Endothelial cell of umbilical vein (primary cell): ENCODE results near the gene KCNJ6. TPM values are rescaled to one million over a fixed set of nuclear protein-coding genes. Genes with fewer than 3 reads are reported as not detected.
A peak's percentile ranks its signal among the peaks of the same experiment; 100 is the strongest.

Experiments used
- BruUV-seq: library from RNA; stranded (reverse); fragments of 400-500 nt; replicated peaks from 2 replicates; lab custom pipeline; 2021; lab: Mats Ljungman, UMichigan
- CTCF ChIA-PET: fragments of 300-600, 350-600 bp; sonication (Branson Sonifier 250); formaldehyde crosslinking; loops from one replicate; lab custom pipeline; 2021; ENCODE audit warnings: antibody characterized with exemption, inconsistent platforms; lab: Charles Lee
- POLR2A ChIA-PET: fragments of 300-600, 350-600 bp; sonication (Branson Sonifier 250); formaldehyde crosslinking; loops from one replicate; lab custom pipeline; 2021; ENCODE audit warnings: antibody characterized with exemption, inconsistent platforms; lab: Charles Lee
- DNase-seq: peaks from one replicate; pipeline ENCODE4 v3.0.0-alpha.2; 2011; ENCODE audit warnings: low read depth, low spot score
- FAIRE-seq: peaks from 2 replicates; lab custom pipeline; 2011; peaks lifted over from hg19 to GRCh38; lab: Jason Lieb, UNC
- H2AFZ ChIP-seq: 2 replicates; pipeline ENCODE4 v1.6.0; 2012; ENCODE audit warnings: low read depth, low read length, control low read depth, inconsistent platforms
- H3K27ac ChIP-seq: 2 replicates; pipeline ENCODE4 v1.5.1; 2011; ENCODE audit warnings: low read depth, mild to moderate bottlenecking, control low read depth, low read length, moderate library complexity; ENCODE audit not compliant: insufficient read depth
- H3K27me3 ChIP-seq, 2 experiments: 2 replicates each; pipeline versions ENCODE4 v1.6.0 to v1.6.1; 2011; ENCODE audit warnings: low read length in 2 of 2, mixed read lengths in 1 of 2; ENCODE audit not compliant: control insufficient read depth in 2 of 2, insufficient read depth in 2 of 2
- H3K36me3 ChIP-seq, 2 experiments: 2 replicates in 1 of 2; 3 replicates in 1 of 2; pipeline ENCODE4 v1.5.1; 2011; ENCODE audit warnings: low read length in 2 of 2, mild to moderate bottlenecking in 1 of 2, moderate library complexity in 1 of 2; ENCODE audit not compliant: control insufficient read depth in 2 of 2, insufficient read depth in 2 of 2; ENCODE audit errors: extremely low read depth in 1 of 2
- H3K4me1 ChIP-seq: 3 replicates; pipeline ENCODE4 v1.5.1; 2011; ENCODE audit warnings: mild to moderate bottlenecking, low read length; ENCODE audit not compliant: control insufficient read depth, insufficient read depth; ENCODE audit errors: extremely low read depth
- H3K4me2 ChIP-seq: 2 replicates; pipeline ENCODE4 v1.6.1; 2011; ENCODE audit warnings: low read length, control low read depth, mixed read lengths; ENCODE audit not compliant: insufficient read depth
- H3K4me3 ChIP-seq, 3 experiments: fragments of 200-600 bp in 1 of 3; sonication (generic), shearing (Covaris generic) in 1 of 3; replicated peaks in 1 of 3; 2 replicates each; pipeline ENCODE4 v1.5.1; 2011 to 2016; ENCODE audit warnings: control low read depth in 3 of 3, low read length in 3 of 3, mild to moderate bottlenecking in 2 of 3, inconsistent platforms in 1 of 3, low read depth in 1 of 3, moderate library complexity in 1 of 3; ENCODE audit not compliant: insufficient read depth in 1 of 3
- H3K79me2 ChIP-seq: 2 replicates; pipeline ENCODE4 v1.6.0; 2012; ENCODE audit warnings: low read length, inconsistent platforms; ENCODE audit not compliant: control insufficient read depth, insufficient read depth
- H3K9ac ChIP-seq: replicated peaks from 2 replicates; pipeline ENCODE3; 2011; ENCODE audit warnings: low read length, control low read depth; ENCODE audit not compliant: insufficient read depth; ENCODE audit errors: extremely low read depth
- H3K9me1 ChIP-seq: replicated peaks from 3 replicates; pipeline ENCODE4 v1.6.0; 2011; ENCODE audit warnings: mild to moderate bottlenecking, low read length; ENCODE audit not compliant: control insufficient read depth, insufficient read depth; ENCODE audit errors: extremely low read depth
- H3K9me3 ChIP-seq: replicated peaks from 2 replicates; pipeline ENCODE4 v1.5.1; 2012; ENCODE audit warnings: low read length, inconsistent platforms; ENCODE audit not compliant: control insufficient read depth, insufficient read depth
- H4K20me1 ChIP-seq: replicated peaks from 2 replicates; pipeline ENCODE3; 2011; ENCODE audit warnings: mild to moderate bottlenecking, low read length; ENCODE audit not compliant: control insufficient read depth, insufficient read depth; ENCODE audit errors: extremely low read depth
- EZH2 ChIP-seq: IDR thresholded peaks from 2 replicates; pipeline ENCODE4 v1.6.1; 2012; ENCODE audit warnings: borderline replicate concordance, low read depth, mild to moderate bottlenecking, moderate library complexity, low read length, inconsistent platforms; ENCODE audit not compliant: severe bottlenecking
- FOS ChIP-seq: IDR thresholded peaks from 2 replicates; pipeline ENCODE4 v1.6.1; 2011; ENCODE audit warnings: mild to moderate bottlenecking, low read length, moderate library complexity, borderline replicate concordance; ENCODE audit not compliant: insufficient read depth
- GATA2 ChIP-seq: IDR thresholded peaks from 2 replicates; pipeline ENCODE4 v1.7.0; 2011; ENCODE audit warnings: low read depth, mild to moderate bottlenecking, moderate library complexity, mixed read lengths, low read length; ENCODE audit not compliant: insufficient read length, insufficient read depth
- JUN ChIP-seq: IDR thresholded peaks from 2 replicates; pipeline ENCODE4 v1.6.1; 2011; ENCODE audit warnings: borderline replicate concordance, low read depth; ENCODE audit not compliant: insufficient read length, insufficient read depth
- MYC ChIP-seq: IDR thresholded peaks from one replicate; pipeline ENCODE4 v1.6.1; 2011; ENCODE audit warnings: mild to moderate bottlenecking, low read depth, low read length
- POLR2A ChIP-seq: IDR thresholded peaks from 2 replicates; pipeline ENCODE4 v1.6.1; 2012; ENCODE audit warnings: low read depth, mild to moderate bottlenecking, control low read depth, low read length
- POLR2AphosphoS5 ChIP-seq: IDR thresholded peaks from 2 replicates; pipeline ENCODE4 v1.6.1; 2012; ENCODE audit warnings: low read depth, mild to moderate bottlenecking, control low read depth, low read length, moderate library complexity; ENCODE audit not compliant: insufficient read depth
- dilution Hi-C: fragments of 300-500 bp; cut with MboI; formaldehyde crosslinking; loops from one replicate; pipeline ENCODE4 v1.15.0; 2019; ENCODE audit warnings: low sequenced_read_pairs; ENCODE audit not compliant: extremely low pct_ligation_motif_present
- intact Hi-C: fragments of 100-400 bp; cut with micrococcal nuclease; formaldehyde crosslinking; loops from one replicate; pipeline ENCODE4 v1.10.0; 2022
- polyA plus RNA-seq, 4 experiments: library from polyadenylated mRNA; depleted of rRNA in 3 of 4; stranded (reverse) in 3 of 4; unstranded in 1 of 4; fragments of >200 nt; gene quantifications; 2 replicates each; pipeline versions ENCODE4 v1.2.1 to v1.2.3, GENCODE V29; 2011 to 2012; ENCODE audit warnings: missing spikeins in 1 of 4
- total RNA-seq: library from RNA; stranded (reverse); gene quantifications from 2 replicates; pipeline ENCODE4 v1.2.3, GENCODE V29; 2021
- TF ChIP-seq, protein P1 (sequence below), 2 donors: IDR thresholded peaks; 1 replicate in 1 of 2; 2 replicates in 1 of 2; pipeline ENCODE4 v1.5.1; 2011; ENCODE audit warnings: low read length in 2 of 2, mild to moderate bottlenecking in 2 of 2, moderate library complexity in 2 of 2, control low read depth in 1 of 2, inconsistent platforms in 1 of 2, low read depth in 1 of 2; ENCODE audit not compliant: insufficient read depth in 1 of 2; ENCODE audit errors: extremely low read depth in 1 of 2
- TF ChIP-seq, protein P2 (sequence below): IDR thresholded peaks from 2 replicates; pipeline ENCODE4 v1.6.1; 2011; ENCODE audit not compliant: insufficient read depth, insufficient read length

The KCNJ6 gene
- total and polyA plus RNA-seq, 2 donors (not counting 3 experiments of a cell fraction or from before 2014, with no cell fraction given) = not detected

GRCh38 chr21:37767984-37768383 lies 148.3 kb downstream of the KCNJ6 start:
- no peak for FAIRE-seq

GRCh38 chr21:37766129-37766528 lies 150.1 kb downstream of the KCNJ6 start:
- ChIA-PET POLR2A (no interaction called here), CTCF (interaction anchor here (0.6 kb wide), 1 partner anchor 361 kb away, joined by 3 read pairs; no protein-coding TSS in a partner anchor)
- Histone ChIP-seq H3K4me3 (no peak overlapping the region), H2AFZ (no peak overlapping the region), H3K4me1 (no peaks in the 10 kb centered on the region), H3K79me2 (no peaks in the 10 kb centered on the region), H3K9me3 (no peaks in the 10 kb centered on the region), H3K9ac (no peak overlapping the region), H4K20me1 (no peaks in the 10 kb centered on the region), H3K36me3 (no peaks in the 10 kb centered on the region), H3K4me2 (no peak overlapping the region), H3K27me3 (peaks cover 0 to 3% of the 10 kb centered on the region in 2 experiments), H3K9me1 (no peaks in the 10 kb centered on the region), H3K27ac (no peak overlapping the region)
- intact Hi-C loops = no loop called here
- TF ChIP-seq, protein P1, sequence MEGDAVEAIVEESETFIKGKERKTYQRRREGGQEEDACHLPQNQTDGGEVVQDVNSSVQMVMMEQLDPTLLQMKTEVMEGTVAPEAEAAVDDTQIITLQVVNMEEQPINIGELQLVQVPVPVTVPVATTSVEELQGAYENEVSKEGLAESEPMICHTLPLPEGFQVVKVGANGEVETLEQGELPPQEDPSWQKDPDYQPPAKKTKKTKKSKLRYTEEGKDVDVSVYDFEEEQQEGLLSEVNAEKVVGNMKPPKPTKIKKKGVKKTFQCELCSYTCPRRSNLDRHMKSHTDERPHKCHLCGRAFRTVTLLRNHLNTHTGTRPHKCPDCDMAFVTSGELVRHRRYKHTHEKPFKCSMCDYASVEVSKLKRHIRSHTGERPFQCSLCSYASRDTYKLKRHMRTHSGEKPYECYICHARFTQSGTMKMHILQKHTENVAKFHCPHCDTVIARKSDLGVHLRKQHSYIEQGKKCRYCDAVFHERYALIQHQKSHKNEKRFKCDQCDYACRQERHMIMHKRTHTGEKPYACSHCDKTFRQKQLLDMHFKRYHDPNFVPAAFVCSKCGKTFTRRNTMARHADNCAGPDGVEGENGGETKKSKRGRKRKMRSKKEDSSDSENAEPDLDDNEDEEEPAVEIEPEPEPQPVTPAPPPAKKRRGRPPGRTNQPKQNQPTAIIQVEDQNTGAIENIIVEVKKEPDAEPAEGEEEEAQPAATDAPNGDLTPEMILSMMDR (IDR thresholded peaks at IDR 0.05; ENCODE audit: extremely low read depth in 1 of 2, insufficient read depth in 1 of 2, low read depth in 1 of 2, low read length in 2 of 2) = no peak
- TF ChIP-seq POLR2A (no peak), MYC (no peak), POLR2AphosphoS5 (no peak), FOS (no peak), JUN (no peak), EZH2 (no peak), GATA2 (no peak)
- TF ChIP-seq, protein P2, sequence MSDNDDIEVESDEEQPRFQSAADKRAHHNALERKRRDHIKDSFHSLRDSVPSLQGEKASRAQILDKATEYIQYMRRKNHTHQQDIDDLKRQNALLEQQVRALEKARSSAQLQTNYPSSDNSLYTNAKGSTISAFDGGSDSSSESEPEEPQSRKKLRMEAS = no peak
- no TSS peak for BruUV-seq
- FAIRE-seq (no peak), DNase-seq (no peak)
- dilution Hi-C loops = no loop called here

More at GRCh38 chr21:37767984-37768383, 148.3 kb downstream of the KCNJ6 start:
- dilution Hi-C loops = no loop called here
- Histone ChIP-seq H3K9me1 (no peaks in the 10 kb centered on the region), H3K4me1 (no peaks in the 10 kb centered on the region), H3K9me3 (no peaks in the 10 kb centered on the region), H3K9ac (no peak overlapping the region), H3K79me2 (no peaks in the 10 kb centered on the region), H4K20me1 (no peaks in the 10 kb centered on the region), H2AFZ (no peak overlapping the region), H3K27ac (no peak overlapping the region), H3K36me3 (no peaks in the 10 kb centered on the region), H3K4me3 (no peak overlapping the region), H3K4me2 (no peak overlapping the region), H3K27me3 (peaks cover 0 to 6% of the 10 kb centered on the region in 2 experiments)
- BruUV-seq = no TSS peak
- ChIA-PET CTCF (interaction anchor here (0.6 to 1.2 kb wide), 3 partner anchors 9 to 349 kb away, joined by 3 to 4 read pairs (median 3); no protein-coding TSS in a partner anchor), POLR2A (no interaction called here)
- intact Hi-C loops = no loop called here
- no peak for DNase-seq
- peak; percentile 40 for TF ChIP-seq FOS
- no peak for TF ChIP-seq POLR2AphosphoS5
